ENCODE results near the gene CEND1. TPM values are rescaled to one million over a fixed set of nuclear protein-coding genes. Genes with fewer than 3 reads are reported as not detected.

The CEND1 gene
- total and polyA plus RNA-seq, 2 donors from 2014 or later = 0.16 to 3.6 TPM

DNA sequence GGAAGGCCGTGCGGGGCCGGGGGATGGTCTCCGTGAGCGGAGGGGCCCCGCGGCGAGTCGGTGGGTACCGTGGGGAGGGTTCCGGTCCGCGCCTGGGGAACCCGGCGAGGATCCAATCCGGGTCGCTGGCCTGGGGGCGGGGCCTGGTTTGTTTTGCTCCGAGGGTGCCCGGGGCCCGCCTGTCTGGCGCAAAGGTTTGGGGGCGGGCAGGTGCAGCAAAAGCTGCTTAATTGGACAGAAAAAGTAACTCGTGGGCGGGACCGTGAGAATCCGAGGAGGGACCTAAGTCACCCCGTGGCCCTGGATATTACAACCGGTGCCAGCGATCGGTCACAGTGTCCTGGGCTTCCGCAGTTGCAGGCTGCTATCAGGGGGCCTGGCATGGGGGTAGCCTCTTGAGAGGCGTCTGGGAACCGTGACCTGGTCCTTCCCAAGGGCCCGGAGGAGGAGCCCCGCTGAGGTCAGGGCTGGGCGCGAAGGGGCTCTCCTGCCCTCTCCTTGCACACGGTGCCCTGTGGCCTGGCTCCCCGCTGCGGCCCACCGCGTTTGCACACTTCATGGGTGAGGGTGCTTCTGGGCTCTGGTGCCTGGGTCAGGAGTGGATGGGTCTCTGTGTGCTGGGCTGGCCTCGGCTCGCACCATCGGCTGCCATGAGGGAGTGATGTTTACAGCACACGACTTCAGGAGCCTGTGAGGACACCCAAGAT lies 30.2 kb upstream of the CEND1 start:
- Histone ChIP-seq H3K4me3 (ENCODE audit: low read length in 3 of 3) (peak overlapping the region; percentile 46 to 84 (median 78)), H3K36me3 (ENCODE audit: control insufficient read depth in 2 of 3, insufficient read depth in 3 of 3, low read length in 3 of 3) (peaks cover 0 to 4% (median 0%) of the 10 kb centered on the region in 3 donors), H3K4me1 (ENCODE audit: control insufficient read depth in 2 of 3, insufficient read depth in 2 of 3, low read depth in 1 of 3, low read length in 3 of 3) (peaks cover 0 to 26% (median 22%) of the 10 kb centered on the region in 3 donors), H3K27ac (ENCODE audit: low read depth in 2 of 2, low read length in 2 of 2) (peak overlapping the region; percentile 91 to 92), H3K9me3 (ENCODE audit: control insufficient read depth in 2 of 3, insufficient read depth in 1 of 3, low read length in 3 of 3) (no peaks in the 10 kb centered on the region), H3K9ac (ENCODE audit: low read length in 3 of 3) (peak overlapping the region; percentile 16 to 82 (median 20)), H3K27me3 (ENCODE audit: control insufficient read depth, insufficient read depth, low read length) (no peaks in the 10 kb centered on the region)
- TF ChIP-seq, protein P1, sequence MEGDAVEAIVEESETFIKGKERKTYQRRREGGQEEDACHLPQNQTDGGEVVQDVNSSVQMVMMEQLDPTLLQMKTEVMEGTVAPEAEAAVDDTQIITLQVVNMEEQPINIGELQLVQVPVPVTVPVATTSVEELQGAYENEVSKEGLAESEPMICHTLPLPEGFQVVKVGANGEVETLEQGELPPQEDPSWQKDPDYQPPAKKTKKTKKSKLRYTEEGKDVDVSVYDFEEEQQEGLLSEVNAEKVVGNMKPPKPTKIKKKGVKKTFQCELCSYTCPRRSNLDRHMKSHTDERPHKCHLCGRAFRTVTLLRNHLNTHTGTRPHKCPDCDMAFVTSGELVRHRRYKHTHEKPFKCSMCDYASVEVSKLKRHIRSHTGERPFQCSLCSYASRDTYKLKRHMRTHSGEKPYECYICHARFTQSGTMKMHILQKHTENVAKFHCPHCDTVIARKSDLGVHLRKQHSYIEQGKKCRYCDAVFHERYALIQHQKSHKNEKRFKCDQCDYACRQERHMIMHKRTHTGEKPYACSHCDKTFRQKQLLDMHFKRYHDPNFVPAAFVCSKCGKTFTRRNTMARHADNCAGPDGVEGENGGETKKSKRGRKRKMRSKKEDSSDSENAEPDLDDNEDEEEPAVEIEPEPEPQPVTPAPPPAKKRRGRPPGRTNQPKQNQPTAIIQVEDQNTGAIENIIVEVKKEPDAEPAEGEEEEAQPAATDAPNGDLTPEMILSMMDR (IDR thresholded peaks at IDR 0.05; ENCODE audit: borderline replicate concordance, extremely low read depth, insufficient read depth) = no peak
- DNase-seq = peak; percentile 85 to 97 (median 92)
- intact Hi-C loops (cut with DNase I) = no loop called here
- no peak for FAIRE-seq

DNA sequence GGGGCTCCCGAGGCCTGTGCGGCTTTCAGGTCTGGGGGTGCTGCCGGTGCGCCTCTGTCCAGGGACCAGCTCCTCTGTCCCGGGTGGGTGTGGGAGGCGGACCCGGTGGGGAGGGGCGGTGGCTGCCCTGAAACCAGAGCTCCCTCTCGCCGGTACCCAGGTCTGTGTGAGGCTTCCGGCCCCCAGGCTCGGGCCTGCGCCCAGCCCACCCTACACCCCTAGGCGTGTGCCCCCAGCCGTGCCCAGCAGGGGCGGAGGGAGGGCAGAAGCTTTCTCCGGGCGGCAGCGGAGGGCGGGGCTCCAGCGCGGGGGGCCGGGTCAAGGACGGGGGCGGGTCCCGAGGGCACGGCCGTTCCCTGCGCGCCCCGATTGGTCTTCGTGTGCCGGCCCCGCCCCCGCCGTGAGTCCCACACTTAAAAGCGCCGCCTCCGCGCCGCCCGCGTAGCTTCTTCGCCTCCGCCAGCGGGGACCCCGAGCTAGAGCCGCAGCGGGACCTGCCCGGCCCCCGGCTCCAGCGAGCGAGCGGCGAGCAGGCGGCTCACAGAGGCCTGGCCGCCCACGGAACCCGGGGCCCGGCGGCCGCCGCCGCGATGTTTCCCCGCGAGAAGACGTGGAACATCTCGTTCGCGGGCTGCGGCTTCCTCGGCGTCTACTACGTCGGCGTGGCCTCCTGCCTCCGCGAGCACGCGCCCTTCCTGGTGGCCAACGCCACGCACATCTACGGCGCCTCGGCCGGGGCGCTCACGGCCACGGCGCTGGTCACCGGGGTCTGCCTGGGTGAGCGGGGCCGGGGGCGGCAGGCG lies 29.4 kb upstream of the CEND1 start:
- Histone ChIP-seq H3K27me3 (ENCODE audit: control insufficient read depth, insufficient read depth, low read length) (no peaks in the 10 kb centered on the region), H3K27ac (ENCODE audit: low read depth in 2 of 2, low read length in 2 of 2) (peak overlapping the region; percentile 91 to 92), H3K9me3 (ENCODE audit: control insufficient read depth in 2 of 3, insufficient read depth in 1 of 3, low read length in 3 of 3) (no peaks in the 10 kb centered on the region), H3K4me1 (ENCODE audit: control insufficient read depth in 2 of 3, insufficient read depth in 2 of 3, low read depth in 1 of 3, low read length in 3 of 3) (peaks cover 0 to 26% (median 22%) of the 10 kb centered on the region in 3 donors), H3K4me3 (ENCODE audit: low read length in 3 of 3) (peak overlapping the region; percentile 33 to 84 (median 52)), H3K36me3 (ENCODE audit: control insufficient read depth in 2 of 3, insufficient read depth in 3 of 3, low read length in 3 of 3) (peaks cover 0 to 4% (median 0%) of the 10 kb centered on the region in 3 donors), H3K9ac (ENCODE audit: low read length in 3 of 3) (peak overlapping the region in 2 of 3 donors; percentile 29 to 82)
- DNase-seq = peak; percentile 91 to 98 (median 95)
- no peak for FAIRE-seq
- TF ChIP-seq, protein P1 (IDR thresholded peaks at IDR 0.05; ENCODE audit: borderline replicate concordance, extremely low read depth, insufficient read depth) = no peak
- intact Hi-C loops (cut with DNase I) = no loop called here

- FAIRE-seq (no peak), DNase-seq (peak in 3 of 5 donors; percentile 69 to 92 (median 71))
- peak within 1 kb of the TSS; percentile 33 to 84 (median 52) for H3K4me3 ChIP-seq (ENCODE audit: low read length in 3 of 3)
- H3K9ac ChIP-seq (ENCODE audit: low read length in 3 of 3) = peak within 1 kb of the TSS in 2 of 3 donors; percentile 29 to 82
- no peaks in the 10 kb centered on the region for H3K27me3 ChIP-seq (ENCODE audit: control insufficient read depth, insufficient read depth, low read length)
- peaks cover 0 to 4% (median 0%) of the 10 kb centered on the region in 3 donors for H3K36me3 ChIP-seq (ENCODE audit: control insufficient read depth in 2 of 3, insufficient read depth in 3 of 3, low read length in 3 of 3)
- peak within 1 kb of the TSS; percentile 91 to 92 for H3K27ac ChIP-seq (ENCODE audit: low read depth in 2 of 2, low read length in 2 of 2)
- H3K4me1 ChIP-seq (ENCODE audit: control insufficient read depth in 2 of 3, insufficient read depth in 2 of 3, low read depth in 1 of 3, low read length in 3 of 3) = peaks cover 0 to 26% (median 22%) of the 10 kb centered on the region in 3 donors
- intact Hi-C loops (cut with DNase I) = no loop called here
- TF ChIP-seq, protein P1 (IDR thresholded peaks at IDR 0.05; ENCODE audit: borderline replicate concordance, extremely low read depth, insufficient read depth) = no peak
- H3K9me3 ChIP-seq (ENCODE audit: control insufficient read depth in 2 of 3, insufficient read depth in 1 of 3, low read length in 3 of 3) = no peaks in the 10 kb centered on the region
These were observed 28.7 kb upstream of the CEND1 start, which contains the start of gene PNPLA2 for GRCh38 chr11:818396-819128. PNPLA2 (plus strand) TSS chr11:818914; CDS start chr11:819719, 805 bp downstream.

Data from kidney (tissue), 14 donors.